ENCODE results near the gene COX4I1.

DNA sequence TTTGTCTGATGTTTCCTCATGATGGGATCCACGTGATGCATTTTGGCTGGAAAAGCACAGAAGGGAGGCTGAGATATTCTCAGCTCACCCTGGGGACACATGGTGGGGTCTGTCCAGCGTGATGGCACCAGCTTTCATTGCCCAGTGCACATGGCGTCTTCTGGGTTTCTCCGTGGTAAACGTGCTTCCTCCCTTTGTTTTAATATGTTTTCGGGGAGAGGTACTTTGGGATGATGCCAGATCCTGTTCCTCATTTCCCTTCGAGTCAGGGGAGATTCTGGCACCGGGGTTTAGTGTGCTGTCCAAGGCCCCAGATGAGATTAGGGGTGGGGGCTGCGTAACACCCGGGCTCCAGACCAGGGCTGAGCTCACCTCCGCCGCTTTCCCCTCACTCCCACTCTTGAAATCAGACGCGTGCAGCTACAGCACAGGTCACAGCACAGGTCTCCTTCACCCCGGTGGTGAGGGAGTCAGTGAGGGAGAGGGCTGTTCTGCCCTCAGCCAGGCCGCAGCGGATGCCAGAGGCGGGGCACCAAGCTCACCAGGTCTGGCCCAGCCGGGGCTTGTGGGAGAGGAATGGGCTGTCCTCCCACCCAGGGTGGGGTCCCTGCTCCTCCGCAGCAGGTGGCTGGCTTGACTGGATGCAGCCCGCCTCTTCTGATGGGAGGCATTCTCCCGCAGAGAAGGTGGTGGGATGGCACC is 33.9 kb downstream of the COX4I1 start:
- TF ChIP-seq POLR2A (IDR thresholded peaks at IDR 0.05; ENCODE audit: low read length) = no peak
- no peak for TF ChIP-seq GATA1 (IDR thresholded peaks at IDR 0.05; ENCODE audit: low read depth, low read length)

All from erythroblast (primary cell).